Measurements from ENCODE around the gene DOLK. TPM values are rescaled to one million over a fixed set of nuclear protein-coding genes. Genes with fewer than 3 reads are reported as not detected.

The DOLK gene
- total RNA-seq, 1 experiment from 2014 or later: 12.0 TPM

GRCh38 chr9:128901379-128901778 lies 46.0 kb downstream of the DOLK start:
- no peak for ATAC-seq

More at GRCh38 chr9:128901379-128901778, 46.0 kb downstream of the DOLK start:
- TF ChIP-seq YY1 (IDR thresholded peaks at IDR 0.05; ENCODE audit: extremely low read depth, insufficient replicate concordance, low read depth, low read length): no peak
- TF ChIP-seq ELF1 (IDR thresholded peaks at IDR 0.05; ENCODE audit: borderline replicate concordance, low read depth): no peak
- no peak for TF ChIP-seq REST (IDR thresholded peaks at IDR 0.05; ENCODE audit: low read depth)
- no peak for TF ChIP-seq CTCF (IDR thresholded peaks at IDR 0.05 in 2 of 3, conservative IDR thresholded peaks at IDR 0.05 in 1 of 3; ENCODE audit: borderline replicate concordance in 1 of 3, insufficient read depth in 1 of 3, low read depth in 2 of 3, low read length in 2 of 3)
- TF ChIP-seq SRF (IDR thresholded peaks at IDR 0.05; ENCODE audit: low read depth): no peak
- TF ChIP-seq CBX3 (IDR thresholded peaks at IDR 0.05; ENCODE audit: low read depth): no peak
- no peak for TF ChIP-seq EZH2 (IDR thresholded peaks at IDR 0.05)
- no peak for TF ChIP-seq EGR1 (IDR thresholded peaks at IDR 0.05; ENCODE audit: low read depth)
- no peak for TF ChIP-seq SIN3A (IDR thresholded peaks at IDR 0.05; ENCODE audit: low read depth)
- TF ChIP-seq RAD21 (IDR thresholded peaks at IDR 0.05; ENCODE audit: low read depth): no peak
- no peak for TF ChIP-seq ZNF274 (IDR thresholded peaks at IDR 0.05; ENCODE audit: low read depth, low read length)
- no peak for TF ChIP-seq CEBPB (IDR thresholded peaks at IDR 0.05; ENCODE audit: low read depth)
- H3K9me2 ChIP-seq (ENCODE audit: insufficient read depth): no peaks in the 10 kb centered on the region
- no peaks in the 10 kb centered on the region for H3K27me3 ChIP-seq (ENCODE audit: insufficient read depth, low read length)
- H4K20me1 ChIP-seq (ENCODE audit: insufficient read depth): no peaks in the 10 kb centered on the region
- H3K27ac ChIP-seq (ENCODE audit: low read depth, low read length): no peak overlapping the region
- H3K9ac ChIP-seq (ENCODE audit: low read length): no peak overlapping the region
- CTCF ChIA-PET: no interaction called here
- H3K36me3 ChIP-seq (ENCODE audit: control insufficient read depth in 1 of 2, insufficient read depth in 2 of 2, low read length in 2 of 2): no peaks in the 10 kb centered on the region
- H3K79me2 ChIP-seq (ENCODE audit: insufficient read depth, low read length): no peaks in the 10 kb centered on the region; the same call in 1 of the 2 replicates
- no TSS peak for BruUV-seq (replicated peaks)
- no peak overlapping the region for H2AFZ ChIP-seq (ENCODE audit: low read depth, low read length, poor library complexity, severe bottlenecking)
- POLR2A ChIA-PET: no interaction called here
- RAD21 ChIA-PET (ENCODE audit: low non-redundant PET in 1 of 2, low total read pairs in 2 of 2, uncharacterized antibody in 2 of 2, unreplicated experiment in 2 of 2): no interaction called here
- H3K9me3 ChIP-seq (ENCODE audit: control insufficient read depth in 1 of 2, insufficient read depth in 1 of 2, low read depth in 1 of 2, low read length in 2 of 2): no peaks in the 10 kb centered on the region
- no peak overlapping the region for H3K4me2 ChIP-seq (ENCODE audit: low read length)
- no peak overlapping the region for H3K4me3 ChIP-seq (replicated peaks in 1 of 2; ENCODE audit: low read depth in 1 of 2, low read length in 2 of 2)
- intact Hi-C loops (cut with micrococcal nuclease): no loop called here
- DNase-seq (ENCODE audit: low read depth, low spot score): no peak
- peaks cover 16 to 33% of the 10 kb centered on the region in 2 experiments for H3K4me1 ChIP-seq (ENCODE audit: control insufficient read depth in 1 of 2, insufficient read depth in 2 of 2, low read length in 2 of 2)
